Spleen (tissue), 7 donors: Measurements from ENCODE around the gene CPA2.

Experiments used
- CTCF ChIP-seq, 11 experiments: fragments of 200-600 bp in 7 of 11; fragments of 450-650 bp in 4 of 11; sonication (generic) in 4 of 11; IDR thresholded peaks in 8 of 11; conservative IDR thresholded peaks in 3 of 11; 1 replicate in 7 of 11; 2 replicates in 4 of 11; pipeline versions ENCODE4 v1.4.0 to v1.8.0; 2016 to 2021; ENCODE audit warnings: antibody characterized with exemption in 11 of 11, inconsistent platforms in 4 of 11, mild to moderate bottlenecking in 1 of 11
- POLR2AphosphoS5 ChIP-seq, 3 donors: sonication (generic); formaldehyde crosslinking; IDR thresholded peaks; one replicate each; pipeline ENCODE4 v1.5.1; 2017; ENCODE audit warnings: antibody characterized with exemption in 3 of 3
- donor health status: DM: no; HTN: no; CAD: no; lungs with moderate emphysema.
- donor health status: DM: no; HTN: no; CAD: no.
- donor health status: DM: no; HTN: no; CAD: no.

- TF ChIP-seq CTCF (IDR thresholded peaks at IDR 0.05 in 8 of 11, conservative IDR thresholded peaks at IDR 0.05 in 3 of 11) (no peak), POLR2AphosphoS5 (IDR thresholded peaks at IDR 0.05) (no peak)
Observed at GRCh38 chr7:130218806-130219620, 47.6 kb upstream of the CPA2 start.
